ENCODE data around the gene NRXN3. TPM values are rescaled to one million over a fixed set of nuclear protein-coding genes. Genes with fewer than 3 reads are reported as not detected.

Gene NRXN3
- polyA plus RNA-seq, 1 of the 3 experiments (the other 2 are of a cell fraction): 1.6 TPM

DNA sequence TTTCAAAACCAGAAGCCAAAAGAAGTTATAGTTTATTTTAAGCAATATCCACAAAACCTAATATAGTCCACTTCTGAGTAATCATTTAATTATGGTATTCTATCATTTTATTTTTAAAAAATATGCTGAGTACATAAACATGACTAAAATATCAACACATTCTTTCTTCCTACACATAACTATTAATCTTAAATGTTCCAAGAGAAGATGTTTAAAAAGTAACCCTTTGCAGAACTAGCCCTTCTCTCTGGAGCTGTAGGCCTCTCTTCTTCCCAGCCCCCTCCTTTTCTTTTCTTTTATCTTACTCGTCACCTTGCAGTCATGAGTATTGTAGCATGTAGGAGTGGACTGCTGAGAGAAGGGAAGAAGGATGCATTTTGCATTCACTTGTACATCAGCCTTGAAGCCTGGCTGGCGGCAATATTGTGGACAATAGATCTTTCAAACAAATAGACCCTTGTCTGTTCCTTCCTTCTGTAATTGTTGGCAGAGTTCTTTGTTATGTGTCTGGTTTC is 941.9 kb downstream of the NRXN3 start:
- no peaks in the 10 kb centered on the region for H3K79me2 ChIP-seq (ENCODE audit: insufficient read depth)
- peaks cover 0 to 10% of the 10 kb centered on the region in 2 experiments; a peak in 1 of 4 replicates for H3K4me1 ChIP-seq (ENCODE audit: control insufficient read depth in 1 of 2, insufficient read depth in 2 of 2, low read depth in 1 of 2, low read length in 1 of 2)
- no peak for DNase-seq
- no peak overlapping the region for H3K4me3 ChIP-seq (ENCODE audit: low read depth in 2 of 2, low read length in 1 of 2)
- ChIA-PET POLR2A (no interaction called here), CTCF (no interaction called here)
- H2AFZ ChIP-seq (ENCODE audit: low read depth): no peak overlapping the region
- no peak overlapping the region for H3K9ac ChIP-seq
- H3K27ac ChIP-seq (ENCODE audit: low read depth in 2 of 2, low read length in 1 of 2): peak overlapping the region in 1 of 2 experiments; percentile 41; a peak in 2 of 4 replicates
- WGBS (ENCODE audit: low lambda C conversion rate): 46% methylated on average over 2 of the region's 2 CpGs
- H3K9me3 ChIP-seq: no peaks in the 10 kb centered on the region
- peak overlapping the region; percentile 13; the same call in 1 of the 2 replicates for H3K4me2 ChIP-seq
- H3K36me3 ChIP-seq (replicated peaks in 1 of 2; ENCODE audit: control insufficient read depth in 1 of 2, insufficient read depth in 2 of 2, low read length in 1 of 2): no peaks in the 10 kb centered on the region
- H4K20me1 ChIP-seq (ENCODE audit: insufficient read depth): no peaks in the 10 kb centered on the region
- H3F3A ChIP-seq (replicated peaks; ENCODE audit: insufficient read depth): peaks cover 14% of the 10 kb centered on the region
- peak; percentile 52; the same call in 1 of the 2 replicates for TF ChIP-seq MEF2A (IDR thresholded peaks at IDR 0.05; ENCODE audit: borderline replicate concordance, low read depth)
- no peak for TF ChIP-seq CHD2 (IDR thresholded peaks at IDR 0.05; ENCODE audit: low read length, partially characterized antibody)
- H3K27me3 ChIP-seq (ENCODE audit: insufficient read depth): no peaks in the 10 kb centered on the region
- no peaks in the 10 kb centered on the region for H3K9me2 ChIP-seq

DNA sequence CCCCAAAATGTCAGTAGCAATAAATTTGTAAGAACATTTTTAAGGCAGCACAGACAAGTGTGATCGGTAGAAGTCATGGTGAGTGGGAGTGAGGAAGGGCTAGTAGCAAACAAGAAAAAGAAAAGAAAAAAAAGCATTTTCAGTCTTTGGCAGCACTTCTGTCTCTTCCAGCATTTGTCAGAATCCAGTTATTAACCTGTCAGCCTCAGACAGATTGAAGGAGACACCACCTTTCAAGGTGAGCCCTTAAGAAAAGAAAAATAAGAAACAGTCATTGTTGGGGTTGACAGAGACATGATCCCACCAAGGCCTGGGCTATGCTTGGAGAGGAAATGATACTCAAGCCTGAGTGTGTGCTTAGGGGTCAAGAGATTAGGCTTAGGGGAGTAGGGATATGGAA is 947.4 kb downstream of the NRXN3 start:
- TF ChIP-seq MEF2A (IDR thresholded peaks at IDR 0.05; ENCODE audit: borderline replicate concordance, low read depth) (no peak), RFX5 (IDR thresholded peaks at IDR 0.05; ENCODE audit: low read length) (no peak), TEAD4 (IDR thresholded peaks at IDR 0.05; ENCODE audit: borderline replicate concordance, insufficient read depth) (no peak), NFIC (IDR thresholded peaks at IDR 0.05; ENCODE audit: borderline replicate concordance) (no peak), FOSL2 (IDR thresholded peaks at IDR 0.05; ENCODE audit: borderline replicate concordance, low read depth) (no peak)
- TF ChIP-seq, protein P1, sequence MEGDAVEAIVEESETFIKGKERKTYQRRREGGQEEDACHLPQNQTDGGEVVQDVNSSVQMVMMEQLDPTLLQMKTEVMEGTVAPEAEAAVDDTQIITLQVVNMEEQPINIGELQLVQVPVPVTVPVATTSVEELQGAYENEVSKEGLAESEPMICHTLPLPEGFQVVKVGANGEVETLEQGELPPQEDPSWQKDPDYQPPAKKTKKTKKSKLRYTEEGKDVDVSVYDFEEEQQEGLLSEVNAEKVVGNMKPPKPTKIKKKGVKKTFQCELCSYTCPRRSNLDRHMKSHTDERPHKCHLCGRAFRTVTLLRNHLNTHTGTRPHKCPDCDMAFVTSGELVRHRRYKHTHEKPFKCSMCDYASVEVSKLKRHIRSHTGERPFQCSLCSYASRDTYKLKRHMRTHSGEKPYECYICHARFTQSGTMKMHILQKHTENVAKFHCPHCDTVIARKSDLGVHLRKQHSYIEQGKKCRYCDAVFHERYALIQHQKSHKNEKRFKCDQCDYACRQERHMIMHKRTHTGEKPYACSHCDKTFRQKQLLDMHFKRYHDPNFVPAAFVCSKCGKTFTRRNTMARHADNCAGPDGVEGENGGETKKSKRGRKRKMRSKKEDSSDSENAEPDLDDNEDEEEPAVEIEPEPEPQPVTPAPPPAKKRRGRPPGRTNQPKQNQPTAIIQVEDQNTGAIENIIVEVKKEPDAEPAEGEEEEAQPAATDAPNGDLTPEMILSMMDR (IDR thresholded peaks at IDR 0.05): no peak
- H3K4me3 ChIP-seq (ENCODE audit: low read depth in 2 of 2, low read length in 1 of 2): no peak overlapping the region

DNA sequence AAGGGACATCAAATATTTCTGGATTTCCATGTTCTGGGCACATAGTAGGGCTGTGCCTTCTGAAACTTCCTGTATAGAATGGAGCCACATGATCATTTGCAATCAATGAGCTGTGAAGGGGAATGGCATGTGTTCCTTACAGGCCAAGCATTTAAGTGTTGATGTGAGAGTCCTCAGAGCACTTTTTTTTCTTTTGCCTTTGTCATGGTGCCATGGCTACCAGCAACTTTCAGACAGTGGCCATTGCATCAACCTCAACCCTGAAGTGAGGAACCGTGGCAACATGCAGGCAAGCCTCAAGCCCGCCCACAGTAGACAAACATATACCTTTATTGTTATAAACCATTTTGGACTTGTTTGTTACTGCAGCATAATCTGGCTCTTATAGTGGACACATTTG is 948.1 kb downstream of the NRXN3 start:
- no peaks in the 10 kb centered on the region for H3K36me3 ChIP-seq (replicated peaks in 1 of 2; ENCODE audit: control insufficient read depth in 1 of 2, insufficient read depth in 2 of 2, low read length in 1 of 2)
- no peaks in the 10 kb centered on the region; a peak in 1 of 4 replicates for H3K4me1 ChIP-seq (ENCODE audit: control insufficient read depth in 1 of 2, insufficient read depth in 2 of 2, low read depth in 1 of 2, low read length in 1 of 2)
- no peaks in the 10 kb centered on the region for H4K20me1 ChIP-seq (ENCODE audit: insufficient read depth)
- no peak overlapping the region for H3K9ac ChIP-seq
- H3K79me2 ChIP-seq (ENCODE audit: insufficient read depth): no peaks in the 10 kb centered on the region
- H3K4me2 ChIP-seq: no peak overlapping the region
- CTCF ChIA-PET: no interaction called here
- POLR2A ChIA-PET: no interaction called here
- DNase-seq: no peak
- H3K9me2 ChIP-seq: no peaks in the 10 kb centered on the region
- H3F3A ChIP-seq (replicated peaks; ENCODE audit: insufficient read depth): peaks cover 6% of the 10 kb centered on the region
- H3K9me3 ChIP-seq: no peaks in the 10 kb centered on the region
- H3K4me3 ChIP-seq (ENCODE audit: low read depth in 2 of 2, low read length in 1 of 2): no peak overlapping the region
- no peak overlapping the region for H2AFZ ChIP-seq (ENCODE audit: low read depth)
- no peaks in the 10 kb centered on the region for H3K27me3 ChIP-seq (ENCODE audit: insufficient read depth)
- 35% methylated on average over 2 of the region's 2 CpGs for WGBS (ENCODE audit: low lambda C conversion rate)
- no peak overlapping the region for H3K27ac ChIP-seq (ENCODE audit: low read depth in 2 of 2, low read length in 1 of 2)
- TF ChIP-seq EP300 (IDR thresholded peaks at IDR 0.05; ENCODE audit: borderline replicate concordance in 1 of 2, low read depth in 1 of 2, low read length in 1 of 2) (no peak), SIN3A (IDR thresholded peaks at IDR 0.05; ENCODE audit: borderline replicate concordance, low read depth, low read length) (no peak), POLR2AphosphoS5 (IDR thresholded peaks at IDR 0.05; ENCODE audit: low read depth, low read length) (no peak), RXRA (IDR thresholded peaks at IDR 0.05; ENCODE audit: borderline replicate concordance, low read depth) (no peak), NRF1 (IDR thresholded peaks at IDR 0.05; ENCODE audit: low read depth, low read length) (no peak), TAF1 (IDR thresholded peaks at IDR 0.05; ENCODE audit: borderline replicate concordance, low read depth, low read length) (no peak), CHD2 (IDR thresholded peaks at IDR 0.05; ENCODE audit: low read length, partially characterized antibody) (no peak), ZBTB33 (IDR thresholded peaks at IDR 0.05; ENCODE audit: borderline replicate concordance, low read depth) (no peak), GABPA (IDR thresholded peaks at IDR 0.05; ENCODE audit: low read depth) (no peak)
- TF ChIP-seq, protein P2, sequence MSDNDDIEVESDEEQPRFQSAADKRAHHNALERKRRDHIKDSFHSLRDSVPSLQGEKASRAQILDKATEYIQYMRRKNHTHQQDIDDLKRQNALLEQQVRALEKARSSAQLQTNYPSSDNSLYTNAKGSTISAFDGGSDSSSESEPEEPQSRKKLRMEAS (IDR thresholded peaks at IDR 0.05; ENCODE audit: low read depth): no peak

More for the DNA sequence above, 947.4 kb downstream of the NRXN3 start:
- Histone ChIP-seq H4K20me1 (ENCODE audit: insufficient read depth) (no peaks in the 10 kb centered on the region), H3K79me2 (ENCODE audit: insufficient read depth) (no peaks in the 10 kb centered on the region), H3K36me3 (replicated peaks in 1 of 2; ENCODE audit: control insufficient read depth in 1 of 2, insufficient read depth in 2 of 2, low read length in 1 of 2) (no peaks in the 10 kb centered on the region), H3K27ac (ENCODE audit: low read depth in 2 of 2, low read length in 1 of 2) (no peak overlapping the region), H3K4me1 (ENCODE audit: control insufficient read depth in 1 of 2, insufficient read depth in 2 of 2, low read depth in 1 of 2, low read length in 1 of 2) (peaks cover 0 to 5% of the 10 kb centered on the region in 2 experiments; a peak in 1 of 4 replicates), H3K4me2 (no peak overlapping the region), H3K27me3 (ENCODE audit: insufficient read depth) (no peaks in the 10 kb centered on the region), H3K9ac (no peak overlapping the region), H3K9me3 (no peaks in the 10 kb centered on the region), H3F3A (replicated peaks; ENCODE audit: insufficient read depth) (peaks cover 7% of the 10 kb centered on the region), H2AFZ (ENCODE audit: low read depth) (no peak overlapping the region), H3K9me2 (no peaks in the 10 kb centered on the region)
- DNase-seq: no peak
- ChIA-PET POLR2A (no interaction called here), CTCF (no interaction called here)
- 76% methylated on average over 1 of the region's 1 CpG for WGBS (ENCODE audit: low lambda C conversion rate)

All from SK-N-SH (cell line).